Mammary epithelial cell (primary cell): ENCODE measurements around the gene MAP4K3.

Experiments used
- EZH2 ChIP-seq: IDR thresholded peaks from 2 replicates; pipeline ENCODE4 v1.6.1; 2012; ENCODE audit warnings: low read length, inconsistent platforms, borderline replicate concordance
- TF ChIP-seq, protein P1 (sequence below), 2 donors: IDR thresholded peaks in 1 of 2; conservative IDR thresholded peaks in 1 of 2; 2 replicates each; pipeline ENCODE4 v1.5.1; 2011 to 2012; ENCODE audit warnings: inconsistent platforms in 2 of 2, low read length in 2 of 2, mild to moderate bottlenecking in 2 of 2, control low read depth in 1 of 2, low read depth in 1 of 2; ENCODE audit not compliant: insufficient read depth in 1 of 2; ENCODE audit errors: extremely low read depth in 1 of 2

DNA sequence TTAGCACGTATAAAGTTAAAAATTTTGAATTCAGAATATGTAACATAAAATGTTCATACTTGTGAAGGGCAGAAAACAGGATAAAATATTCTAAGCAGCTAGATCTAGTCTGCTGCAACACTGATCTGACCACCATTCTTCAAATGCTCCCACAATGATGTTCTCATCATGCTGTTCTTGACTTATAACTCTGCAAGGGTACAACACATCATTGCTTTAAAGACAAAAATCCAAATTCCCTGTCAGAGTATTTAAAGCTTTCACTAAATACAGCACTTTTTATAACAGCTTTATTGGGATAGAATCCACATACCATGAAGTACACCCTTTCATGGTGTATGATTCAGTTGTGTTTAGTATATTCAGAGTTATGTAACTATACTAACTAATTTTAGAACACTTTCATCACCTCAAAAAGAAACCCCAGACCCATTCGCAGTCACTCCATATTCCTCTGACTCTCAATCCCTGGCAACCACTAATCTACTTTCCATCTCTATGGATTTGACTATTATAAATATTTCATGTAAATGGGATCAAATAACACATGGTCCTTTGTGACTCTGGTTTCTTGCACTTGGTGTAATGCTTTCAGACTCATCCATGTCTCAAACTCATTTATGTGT is 56.4 kb downstream of the MAP4K3 start:
- TF ChIP-seq, protein P1, sequence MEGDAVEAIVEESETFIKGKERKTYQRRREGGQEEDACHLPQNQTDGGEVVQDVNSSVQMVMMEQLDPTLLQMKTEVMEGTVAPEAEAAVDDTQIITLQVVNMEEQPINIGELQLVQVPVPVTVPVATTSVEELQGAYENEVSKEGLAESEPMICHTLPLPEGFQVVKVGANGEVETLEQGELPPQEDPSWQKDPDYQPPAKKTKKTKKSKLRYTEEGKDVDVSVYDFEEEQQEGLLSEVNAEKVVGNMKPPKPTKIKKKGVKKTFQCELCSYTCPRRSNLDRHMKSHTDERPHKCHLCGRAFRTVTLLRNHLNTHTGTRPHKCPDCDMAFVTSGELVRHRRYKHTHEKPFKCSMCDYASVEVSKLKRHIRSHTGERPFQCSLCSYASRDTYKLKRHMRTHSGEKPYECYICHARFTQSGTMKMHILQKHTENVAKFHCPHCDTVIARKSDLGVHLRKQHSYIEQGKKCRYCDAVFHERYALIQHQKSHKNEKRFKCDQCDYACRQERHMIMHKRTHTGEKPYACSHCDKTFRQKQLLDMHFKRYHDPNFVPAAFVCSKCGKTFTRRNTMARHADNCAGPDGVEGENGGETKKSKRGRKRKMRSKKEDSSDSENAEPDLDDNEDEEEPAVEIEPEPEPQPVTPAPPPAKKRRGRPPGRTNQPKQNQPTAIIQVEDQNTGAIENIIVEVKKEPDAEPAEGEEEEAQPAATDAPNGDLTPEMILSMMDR (conservative IDR thresholded peaks at IDR 0.05 in 1 of 2, IDR thresholded peaks at IDR 0.05 in 1 of 2; ENCODE audit: extremely low read depth in 1 of 2, insufficient read depth in 1 of 2, low read depth in 1 of 2, low read length in 2 of 2): no peak
- no peak for TF ChIP-seq EZH2
